BE2C (cell line): Measurements from ENCODE around the gene KCNE1.

ENCODE experiments used
- DNase-seq: peaks from one replicate; pipeline ENCODE4 v3.0.0-alpha.2; 2020
- H3K27me3 ChIP-seq: fragments of 250-450 bp; sonication (Bioruptor Pico); 2 replicates; pipeline ENCODE4 v1.5.1; 2020; ENCODE audit warnings: mild to moderate bottlenecking
- H3K36me3 ChIP-seq: fragments of 250-450 bp; sonication (Bioruptor Pico); 2 replicates; pipeline ENCODE4 v1.5.1; 2020; ENCODE audit warnings: mild to moderate bottlenecking
- H3K4me1 ChIP-seq: fragments of 250-450 bp; sonication (Bioruptor Pico); 2 replicates; pipeline ENCODE4 v1.5.1; 2020
- H3K4me3 ChIP-seq: 2 replicates; pipeline ENCODE4 v1.5.1; 2011; ENCODE audit warnings: low read depth, low read length
- H3K9me3 ChIP-seq: fragments of 250-450 bp; sonication (Bioruptor Pico); 2 replicates; pipeline ENCODE4 v1.5.1; 2020
- TF ChIP-seq, protein P1 (sequence below): IDR thresholded peaks from 2 replicates; pipeline ENCODE4 v1.5.1; 2012; ENCODE audit warnings: mild to moderate bottlenecking, low read depth, low read length

KCNE1 gene

DNA sequence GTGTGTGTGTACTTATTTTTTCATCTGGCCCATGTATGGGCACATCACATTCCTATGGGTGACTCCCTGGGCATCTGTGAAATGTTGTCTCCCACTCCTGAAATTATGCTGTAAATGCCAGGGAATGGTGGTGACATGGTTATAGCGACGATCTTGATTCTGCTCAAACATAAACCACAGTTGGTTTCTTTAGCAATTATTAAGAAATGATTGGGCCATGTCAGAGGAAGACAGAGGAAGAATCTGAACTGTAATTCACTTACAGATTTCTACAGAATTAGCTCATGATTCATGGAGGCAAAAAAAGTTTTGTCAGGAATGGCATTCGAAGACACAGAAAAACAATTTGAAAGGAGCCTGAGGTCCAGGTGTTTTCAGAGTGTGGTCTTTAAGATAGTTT, 25.8 kb upstream of the KCNE1 start:
- Histone ChIP-seq H3K4me3 (no peak overlapping the region), H3K9me3 (no peaks in the 10 kb centered on the region), H3K27me3 (no peaks in the 10 kb centered on the region), H3K4me1 (no peaks in the 10 kb centered on the region), H3K36me3 (no peaks in the 10 kb centered on the region)
- TF ChIP-seq, protein P1, sequence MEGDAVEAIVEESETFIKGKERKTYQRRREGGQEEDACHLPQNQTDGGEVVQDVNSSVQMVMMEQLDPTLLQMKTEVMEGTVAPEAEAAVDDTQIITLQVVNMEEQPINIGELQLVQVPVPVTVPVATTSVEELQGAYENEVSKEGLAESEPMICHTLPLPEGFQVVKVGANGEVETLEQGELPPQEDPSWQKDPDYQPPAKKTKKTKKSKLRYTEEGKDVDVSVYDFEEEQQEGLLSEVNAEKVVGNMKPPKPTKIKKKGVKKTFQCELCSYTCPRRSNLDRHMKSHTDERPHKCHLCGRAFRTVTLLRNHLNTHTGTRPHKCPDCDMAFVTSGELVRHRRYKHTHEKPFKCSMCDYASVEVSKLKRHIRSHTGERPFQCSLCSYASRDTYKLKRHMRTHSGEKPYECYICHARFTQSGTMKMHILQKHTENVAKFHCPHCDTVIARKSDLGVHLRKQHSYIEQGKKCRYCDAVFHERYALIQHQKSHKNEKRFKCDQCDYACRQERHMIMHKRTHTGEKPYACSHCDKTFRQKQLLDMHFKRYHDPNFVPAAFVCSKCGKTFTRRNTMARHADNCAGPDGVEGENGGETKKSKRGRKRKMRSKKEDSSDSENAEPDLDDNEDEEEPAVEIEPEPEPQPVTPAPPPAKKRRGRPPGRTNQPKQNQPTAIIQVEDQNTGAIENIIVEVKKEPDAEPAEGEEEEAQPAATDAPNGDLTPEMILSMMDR: no peak
- DNase-seq: no peak

DNA sequence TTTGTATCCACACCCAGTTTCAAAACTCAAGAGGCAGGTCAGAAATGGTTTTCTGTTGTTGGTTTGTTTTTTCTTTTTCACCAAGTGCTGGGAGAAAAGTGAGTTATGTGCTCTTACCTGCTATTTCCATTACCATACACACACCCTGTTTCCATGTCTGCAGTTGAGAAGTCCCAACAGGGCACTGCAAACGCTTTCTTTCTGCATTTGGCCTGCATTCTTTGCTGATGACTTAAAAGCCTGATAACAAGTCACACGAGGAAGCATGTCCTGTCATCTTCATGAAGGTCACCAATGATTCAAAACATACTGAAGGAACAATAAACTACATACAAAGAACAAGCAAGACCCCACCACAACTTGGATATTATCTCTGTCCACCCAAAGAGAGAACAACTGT, 24.8 kb upstream of the KCNE1 start:
- H3K36me3 ChIP-seq: no peaks in the 10 kb centered on the region
- DNase-seq: no peak
- no peaks in the 10 kb centered on the region for H3K9me3 ChIP-seq
- TF ChIP-seq, protein P1: no peak
- H3K4me3 ChIP-seq: no peak overlapping the region
- no peaks in the 10 kb centered on the region for H3K4me1 ChIP-seq
- no peaks in the 10 kb centered on the region for H3K27me3 ChIP-seq

DNA sequence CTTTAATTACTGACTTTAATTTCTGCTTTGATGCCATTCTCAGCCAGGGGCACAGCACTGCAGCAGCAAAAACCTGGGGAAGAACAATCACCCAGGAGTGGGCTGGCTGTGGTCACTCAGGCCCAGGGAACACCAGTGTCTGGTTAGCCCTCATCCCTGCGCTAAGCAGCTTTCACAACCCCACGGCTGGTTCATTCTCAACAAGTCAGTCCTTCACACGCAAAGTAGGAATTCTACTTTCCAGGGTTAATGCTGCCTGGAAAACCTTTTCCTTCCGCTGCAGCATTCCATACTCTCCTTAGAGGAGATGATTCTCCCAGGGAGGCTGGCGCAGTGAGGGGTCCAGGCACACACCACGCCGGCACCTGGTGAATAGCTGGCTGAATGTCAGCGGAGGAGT, 24.3 kb upstream of the KCNE1 start:
- TF ChIP-seq, protein P1: no peak
- no peaks in the 10 kb centered on the region for H3K27me3 ChIP-seq
- DNase-seq: no peak
- no peaks in the 10 kb centered on the region for H3K36me3 ChIP-seq
- H3K9me3 ChIP-seq: no peaks in the 10 kb centered on the region
- no peaks in the 10 kb centered on the region for H3K4me1 ChIP-seq
- H3K4me3 ChIP-seq: no peak overlapping the region

DNA sequence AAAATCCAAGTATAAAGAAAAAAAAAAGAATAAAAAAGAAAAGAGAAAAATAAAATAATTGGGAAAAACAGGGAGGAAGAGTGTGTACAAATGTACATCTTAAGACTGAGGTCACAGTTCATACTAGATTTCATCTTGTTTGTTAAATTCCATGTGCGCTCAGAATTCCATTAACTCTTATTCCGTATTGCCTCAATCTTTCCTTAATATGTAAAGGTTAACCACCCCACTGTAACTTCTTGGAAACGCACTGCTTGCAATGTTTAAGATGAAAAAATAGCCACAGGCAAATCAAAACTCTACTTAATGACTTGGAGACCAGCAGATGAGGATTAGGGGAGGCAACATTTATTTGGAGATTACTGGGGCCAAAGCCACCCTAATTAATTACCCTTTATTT, 23.9 kb upstream of the KCNE1 start:
- Histone ChIP-seq H3K27me3 (no peaks in the 10 kb centered on the region), H3K9me3 (no peaks in the 10 kb centered on the region), H3K36me3 (no peaks in the 10 kb centered on the region), H3K4me1 (no peaks in the 10 kb centered on the region), H3K4me3 (no peak overlapping the region)
- DNase-seq: no peak
- TF ChIP-seq, protein P1: no peak

DNA sequence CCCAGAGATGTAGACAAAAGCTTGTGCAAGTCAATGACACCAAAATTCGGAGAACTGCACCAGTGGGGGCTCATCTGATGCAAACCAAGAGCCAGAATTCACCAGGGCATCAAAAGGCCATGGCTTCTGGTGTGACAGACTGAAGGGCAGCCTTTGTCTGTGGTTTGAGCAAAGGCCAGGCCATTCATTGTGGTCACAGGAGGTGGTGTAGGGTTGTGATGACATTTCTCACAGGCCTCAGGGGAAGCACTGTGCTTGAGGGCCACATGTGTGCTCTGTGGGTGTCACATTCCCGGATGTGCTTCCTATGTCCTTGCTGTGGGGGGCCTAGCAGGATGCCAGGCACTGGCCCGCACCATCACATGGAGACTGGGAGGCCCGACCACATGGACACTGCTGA, 22.5 kb upstream of the KCNE1 start:
- Histone ChIP-seq H3K36me3 (no peaks in the 10 kb centered on the region), H3K4me3 (no peak overlapping the region), H3K4me1 (no peaks in the 10 kb centered on the region), H3K27me3 (no peaks in the 10 kb centered on the region), H3K9me3 (no peaks in the 10 kb centered on the region)
- TF ChIP-seq, protein P1: no peak
- no peak for DNase-seq

DNA sequence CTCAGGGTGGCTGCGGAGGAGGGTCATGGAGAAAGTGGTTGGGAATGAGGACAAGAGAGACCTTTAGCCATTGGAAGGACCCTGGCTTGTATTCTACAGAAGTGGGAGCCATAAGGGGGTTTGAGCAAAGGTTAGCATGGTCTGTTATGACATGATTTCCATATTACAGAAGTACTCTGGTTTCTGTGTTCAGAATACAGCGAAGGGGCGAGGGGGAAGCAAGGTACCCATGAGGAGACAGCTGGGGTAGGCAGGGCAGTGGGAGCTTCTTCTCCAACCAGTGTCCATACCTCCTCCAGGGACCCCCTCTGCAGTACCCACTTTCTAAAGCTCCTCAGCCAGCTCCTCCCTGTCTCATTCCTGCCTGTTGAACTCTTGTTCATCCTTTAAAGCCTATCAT, 21.9 kb upstream of the KCNE1 start:
- H3K27me3 ChIP-seq: no peaks in the 10 kb centered on the region
- no peak for DNase-seq
- no peaks in the 10 kb centered on the region for H3K36me3 ChIP-seq
- H3K4me1 ChIP-seq: no peaks in the 10 kb centered on the region
- H3K9me3 ChIP-seq: no peaks in the 10 kb centered on the region
- H3K4me3 ChIP-seq: no peak overlapping the region
- TF ChIP-seq, protein P1: no peak
